NCI-H1417 treated with DMSO at 0.1 percent for 48 hours (cell line): ENCODE measurements around the gene ACVR1C.

Experiments
- DNase-seq: peaks from one replicate; lab custom pipeline; 2025; lab: John Stamatoyannopoulos, UW

Gene ACVR1C

GRCh38 chr2:157628477-157629415 lies at the start of gene ACVR1C:
ACVR1C (minus strand) TSS chr2:157628864; CDS start chr2:157628644, 220 bp downstream.
- DNase-seq, result no peak

- DNase-seq, result no peak
Observed at GRCh38 chr2:157677941-157678340, 49.3 kb upstream of the ACVR1C start.

GRCh38 chr2:157672129-157672528 lies 43.5 kb upstream of the ACVR1C start:
- no peak for DNase-seq

GRCh38 chr2:157662401-157662800 lies 33.7 kb upstream of the ACVR1C start:
- DNase-seq, result no peak

- no peak for DNase-seq
Observed at GRCh38 chr2:157661776-157662175, 33.1 kb upstream of the ACVR1C start.

- DNase-seq, result no peak
Observed at GRCh38 chr2:157657858-157658257, 29.2 kb upstream of the ACVR1C start.

GRCh38 chr2:157657101-157657500 lies 28.4 kb upstream of the ACVR1C start:
- no peak for DNase-seq

- DNase-seq, result no peak
Observed at GRCh38 chr2:157644776-157645175, 16.1 kb upstream of the ACVR1C start.

GRCh38 chr2:157631861-157632260 lies 3.2 kb upstream of the ACVR1C start:
- DNase-seq, result no peak

- DNase-seq, result no peak
Observed at GRCh38 chr2:157627594-157628476, 829 bp downstream of the ACVR1C start.

- no peak for DNase-seq
Observed at GRCh38 chr2:157625296-157625695, 3.4 kb downstream of the ACVR1C start.

- DNase-seq, result no peak
Observed at GRCh38 chr2:157620956-157621355, 7.7 kb downstream of the ACVR1C start.

GRCh38 chr2:157611726-157612125 lies 16.9 kb downstream of the ACVR1C start:
- no peak for DNase-seq

- DNase-seq, result no peak
Observed at GRCh38 chr2:157611110-157611509, 17.6 kb downstream of the ACVR1C start.

- DNase-seq, result no peak
Observed at GRCh38 chr2:157606534-157606933, 22.1 kb downstream of the ACVR1C start.

- no peak for DNase-seq
Observed at GRCh38 chr2:157603198-157603597, 25.5 kb downstream of the ACVR1C start.

- no peak for DNase-seq
Observed at GRCh38 chr2:157601807-157602206, 26.9 kb downstream of the ACVR1C start.

- no peak for DNase-seq
Observed at GRCh38 chr2:157596992-157597681, 31.5 kb downstream of the ACVR1C start.

- DNase-seq, result no peak
Observed at GRCh38 chr2:157593411-157593810, 35.3 kb downstream of the ACVR1C start.

GRCh38 chr2:157592948-157593347 lies 35.7 kb downstream of the ACVR1C start:
- no peak for DNase-seq

- DNase-seq, result no peak
Observed at GRCh38 chr2:157592374-157592773, 36.3 kb downstream of the ACVR1C start.

GRCh38 chr2:157587576-157587975 lies 41.1 kb downstream of the ACVR1C start:
- no peak for DNase-seq
